ENCODE results near the gene ERAP2. TPM values are rescaled to one million over a fixed set of nuclear protein-coding genes. Genes with fewer than 3 reads are reported as not detected.

The ERAP2 gene
- total and polyA plus RNA-seq, 10 of the 15 experiments (the other 5 are each of a cell fraction or from before 2014, with no cell fraction given) = 4.0 to 28.7 (median 11.7) TPM

DNA sequence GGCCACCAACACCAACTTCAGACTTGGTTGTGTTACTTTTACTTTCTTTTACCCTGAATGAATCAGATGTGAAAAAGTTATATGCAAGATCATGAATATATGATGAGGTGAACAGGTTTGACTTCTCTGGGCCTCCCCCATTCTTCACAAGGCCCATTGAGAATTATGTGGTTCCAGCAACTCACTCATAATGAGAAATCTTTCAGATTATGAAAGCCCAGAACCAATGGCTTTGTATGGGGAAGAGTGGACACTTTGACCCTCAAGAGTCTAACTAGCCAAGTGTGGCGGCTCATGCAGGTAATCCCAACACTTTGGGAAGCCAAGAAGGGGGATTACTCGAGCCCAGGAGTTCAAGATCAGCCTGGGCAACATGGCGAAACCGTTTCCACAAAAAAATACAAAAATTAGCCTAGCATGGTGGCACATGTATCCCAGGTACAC, 43.5 kb downstream of the ERAP2 start:
- H3K4me2 ChIP-seq (ENCODE audit: control insufficient read depth, insufficient read depth) = peak overlapping the region; percentile 34; the same call in 1 of the 2 replicates
- DNase-seq (ENCODE audit: low read depth, low spot score) = no peak
- H4K20me1 ChIP-seq (ENCODE audit: control insufficient read depth, insufficient read depth) = no peaks in the 10 kb centered on the region
- peaks cover 2 to 11% of the 10 kb centered on the region in 2 experiments; a peak in 3 of 4 replicates for H3K36me3 ChIP-seq (ENCODE audit: control insufficient read depth in 2 of 2, insufficient read depth in 2 of 2, low read length in 1 of 2)
- POLR2A ChIA-PET = no interaction called here
- SMC1A ChIA-PET (ENCODE audit: uncharacterized antibody, unreplicated experiment) = interaction anchor here (0.6 to 1.5 kb wide), 2 partner anchors 15 to 41 kb away, joined by 3 to 5 read pairs; no protein-coding TSS in a partner anchor
- H3K27ac ChIP-seq (ENCODE audit: control insufficient read depth, insufficient read depth) = peak overlapping the region; percentile 98
- no peak for FAIRE-seq
- BruUV-seq (replicated peaks) = no TSS peak
- WGBS (ENCODE audit: insufficient coverage, insufficient replicate concordance, low lambda C conversion rate, missing lambda C conversion rate) = 52% methylated on average over 4 of the region's 4 CpGs
- H3K4me1 ChIP-seq (ENCODE audit: control insufficient read depth, insufficient read depth, low read length) = peaks cover 42% of the 10 kb centered on the region
- H3K9me3 ChIP-seq (replicated peaks; ENCODE audit: control insufficient read depth, insufficient read depth, low read length) = no peaks in the 10 kb centered on the region
- no peak overlapping the region for H3K4me3 ChIP-seq
- CTCF ChIA-PET = no interaction called here
- H3K27me3 ChIP-seq (replicated peaks in 1 of 2; ENCODE audit: control insufficient read depth in 2 of 2, insufficient read depth in 2 of 2, low read length in 1 of 2) = no peaks in the 10 kb centered on the region
- in situ Hi-C loops (cut with MboI) = no loop called here
- intact Hi-C loops (cut with micrococcal nuclease; ENCODE audit: unreplicated experiment) = loop anchor here (2.0 kb wide), 2 partner anchors 15 to 19 kb away; no protein-coding TSS in a partner anchor
- peak; percentile 85 for ATAC-seq
- peaks cover 8% of the 10 kb centered on the region for H3K79me2 ChIP-seq (ENCODE audit: control insufficient read depth, insufficient read depth, low read length)
- no peak overlapping the region for H2AFZ ChIP-seq (ENCODE audit: control insufficient read depth, low read depth, low read length)
- RAD21 ChIA-PET (ENCODE audit: unreplicated experiment) = interaction anchor here (1.4 to 2.0 kb wide), 4 partner anchors 34 to 50 kb away, joined by 3 to 7 read pairs (median 5); no protein-coding TSS in a partner anchor
- H3K9ac ChIP-seq (ENCODE audit: control insufficient read depth, insufficient read depth, low read length) = no peak overlapping the region
- TF ChIP-seq IKZF2 (IDR thresholded peaks at IDR 0.05) = peak; percentile 66 to 81
- no peak for TF ChIP-seq CHD4 (IDR thresholded peaks at IDR 0.05)
- peak in 1 of 2 experiments; percentile 58; a peak in 1 of 4 replicates for TF ChIP-seq ETV6 (conservative IDR thresholded peaks at IDR 0.05 in 1 of 2, IDR thresholded peaks at IDR 0.05 in 1 of 2; ENCODE audit: borderline replicate concordance in 1 of 2, low read depth in 1 of 2)
- TF ChIP-seq, protein P1, sequence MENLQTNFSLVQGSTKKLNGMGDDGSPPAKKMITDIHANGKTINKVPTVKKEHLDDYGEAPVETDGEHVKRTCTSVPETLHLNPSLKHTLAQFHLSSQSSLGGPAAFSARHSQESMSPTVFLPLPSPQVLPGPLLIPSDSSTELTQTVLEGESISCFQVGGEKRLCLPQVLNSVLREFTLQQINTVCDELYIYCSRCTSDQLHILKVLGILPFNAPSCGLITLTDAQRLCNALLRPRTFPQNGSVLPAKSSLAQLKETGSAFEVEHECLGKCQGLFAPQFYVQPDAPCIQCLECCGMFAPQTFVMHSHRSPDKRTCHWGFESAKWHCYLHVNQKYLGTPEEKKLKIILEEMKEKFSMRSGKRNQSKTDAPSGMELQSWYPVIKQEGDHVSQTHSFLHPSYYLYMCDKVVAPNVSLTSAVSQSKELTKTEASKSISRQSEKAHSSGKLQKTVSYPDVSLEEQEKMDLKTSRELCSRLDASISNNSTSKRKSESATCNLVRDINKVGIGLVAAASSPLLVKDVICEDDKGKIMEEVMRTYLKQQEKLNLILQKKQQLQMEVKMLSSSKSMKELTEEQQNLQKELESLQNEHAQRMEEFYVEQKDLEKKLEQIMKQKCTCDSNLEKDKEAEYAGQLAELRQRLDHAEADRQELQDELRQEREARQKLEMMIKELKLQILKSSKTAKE (IDR thresholded peaks at IDR 0.05; ENCODE audit: low read depth, poor library complexity, severe bottlenecking) = peak; percentile 67
- TF ChIP-seq, protein P2, sequence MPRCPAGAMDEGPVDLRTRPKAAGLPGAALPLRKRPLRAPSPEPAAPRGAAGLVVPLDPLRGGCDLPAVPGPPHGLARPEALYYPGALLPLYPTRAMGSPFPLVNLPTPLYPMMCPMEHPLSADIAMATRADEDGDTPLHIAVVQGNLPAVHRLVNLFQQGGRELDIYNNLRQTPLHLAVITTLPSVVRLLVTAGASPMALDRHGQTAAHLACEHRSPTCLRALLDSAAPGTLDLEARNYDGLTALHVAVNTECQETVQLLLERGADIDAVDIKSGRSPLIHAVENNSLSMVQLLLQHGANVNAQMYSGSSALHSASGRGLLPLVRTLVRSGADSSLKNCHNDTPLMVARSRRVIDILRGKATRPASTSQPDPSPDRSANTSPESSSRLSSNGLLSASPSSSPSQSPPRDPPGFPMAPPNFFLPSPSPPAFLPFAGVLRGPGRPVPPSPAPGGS (IDR thresholded peaks at IDR 0.05; ENCODE audit: borderline replicate concordance, insufficient read depth, low read depth, low read length, poor library complexity, severe bottlenecking) = peak; percentile 75
- TF ChIP-seq BCL11A (IDR thresholded peaks at IDR 0.05; ENCODE audit: low read depth, low read length) = no peak
- peak; percentile 24; the same call in 1 of the 2 replicates for TF ChIP-seq ZNF217 (IDR thresholded peaks at IDR 0.05)
- peak; percentile 93 for TF ChIP-seq POU2F2 (IDR thresholded peaks at IDR 0.05; ENCODE audit: borderline replicate concordance, low read depth, low read length)
- TF ChIP-seq CREM (IDR thresholded peaks at IDR 0.05; ENCODE audit: low read depth) = peak; percentile 61; the same call in 1 of the 2 replicates
- peak; percentile 72 for TF ChIP-seq IRF4 (IDR thresholded peaks at IDR 0.05; ENCODE audit: low read depth, low read length)
- peak; percentile 66; the same call in 1 of the 2 replicates for TF ChIP-seq CBX5 (IDR thresholded peaks at IDR 0.05; ENCODE audit: low read depth)
- peak; percentile 87 for TF ChIP-seq NFIC (IDR thresholded peaks at IDR 0.05; ENCODE audit: low read depth, low read length)
- TF ChIP-seq, protein P3, sequence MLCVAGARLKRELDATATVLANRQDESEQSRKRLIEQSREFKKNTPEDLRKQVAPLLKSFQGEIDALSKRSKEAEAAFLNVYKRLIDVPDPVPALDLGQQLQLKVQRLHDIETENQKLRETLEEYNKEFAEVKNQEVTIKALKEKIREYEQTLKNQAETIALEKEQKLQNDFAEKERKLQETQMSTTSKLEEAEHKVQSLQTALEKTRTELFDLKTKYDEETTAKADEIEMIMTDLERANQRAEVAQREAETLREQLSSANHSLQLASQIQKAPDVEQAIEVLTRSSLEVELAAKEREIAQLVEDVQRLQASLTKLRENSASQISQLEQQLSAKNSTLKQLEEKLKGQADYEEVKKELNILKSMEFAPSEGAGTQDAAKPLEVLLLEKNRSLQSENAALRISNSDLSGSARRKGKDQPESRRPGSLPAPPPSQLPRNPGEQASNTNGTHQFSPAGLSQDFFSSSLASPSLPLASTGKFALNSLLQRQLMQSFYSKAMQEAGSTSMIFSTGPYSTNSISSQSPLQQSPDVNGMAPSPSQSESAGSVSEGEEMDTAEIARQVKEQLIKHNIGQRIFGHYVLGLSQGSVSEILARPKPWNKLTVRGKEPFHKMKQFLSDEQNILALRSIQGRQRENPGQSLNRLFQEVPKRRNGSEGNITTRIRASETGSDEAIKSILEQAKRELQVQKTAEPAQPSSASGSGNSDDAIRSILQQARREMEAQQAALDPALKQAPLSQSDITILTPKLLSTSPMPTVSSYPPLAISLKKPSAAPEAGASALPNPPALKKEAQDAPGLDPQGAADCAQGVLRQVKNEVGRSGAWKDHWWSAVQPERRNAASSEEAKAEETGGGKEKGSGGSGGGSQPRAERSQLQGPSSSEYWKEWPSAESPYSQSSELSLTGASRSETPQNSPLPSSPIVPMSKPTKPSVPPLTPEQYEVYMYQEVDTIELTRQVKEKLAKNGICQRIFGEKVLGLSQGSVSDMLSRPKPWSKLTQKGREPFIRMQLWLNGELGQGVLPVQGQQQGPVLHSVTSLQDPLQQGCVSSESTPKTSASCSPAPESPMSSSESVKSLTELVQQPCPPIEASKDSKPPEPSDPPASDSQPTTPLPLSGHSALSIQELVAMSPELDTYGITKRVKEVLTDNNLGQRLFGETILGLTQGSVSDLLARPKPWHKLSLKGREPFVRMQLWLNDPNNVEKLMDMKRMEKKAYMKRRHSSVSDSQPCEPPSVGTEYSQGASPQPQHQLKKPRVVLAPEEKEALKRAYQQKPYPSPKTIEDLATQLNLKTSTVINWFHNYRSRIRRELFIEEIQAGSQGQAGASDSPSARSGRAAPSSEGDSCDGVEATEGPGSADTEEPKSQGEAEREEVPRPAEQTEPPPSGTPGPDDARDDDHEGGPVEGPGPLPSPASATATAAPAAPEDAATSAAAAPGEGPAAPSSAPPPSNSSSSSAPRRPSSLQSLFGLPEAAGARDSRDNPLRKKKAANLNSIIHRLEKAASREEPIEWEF (IDR thresholded peaks at IDR 0.05; ENCODE audit: insufficient replicate concordance, low read depth, low read length) = peak; percentile 46
- TF ChIP-seq NBN (IDR thresholded peaks at IDR 0.05) = peak; percentile 67; the same call in 1 of the 2 replicates
- TF ChIP-seq SRF (IDR thresholded peaks at IDR 0.05; ENCODE audit: low read depth in 2 of 2, low read length in 2 of 2) = 0 out of 4 replicates have a peak, but pooled peaks of 1 of the 2 experiments have one; percentile 34
- 0 out of 2 replicates have a peak, but pooled peaks have one; percentile 25 for TF ChIP-seq GATAD2B (conservative IDR thresholded peaks at IDR 0.05; ENCODE audit: low read depth)

All from GM12878 (cell line).